Measurements from ENCODE around the gene ZFR. TPM values are rescaled to one million over a fixed set of nuclear protein-coding genes. Genes with fewer than 3 reads are reported as not detected.
"Not testable (repeated sequence)": the region's sequence is repeated elsewhere in the genome, so short reads cannot be mapped to it uniquely, and the experiment has no call there.

ZFR gene
- total RNA-seq, 1 experiment from 2014 or later = 104 TPM

DNA sequence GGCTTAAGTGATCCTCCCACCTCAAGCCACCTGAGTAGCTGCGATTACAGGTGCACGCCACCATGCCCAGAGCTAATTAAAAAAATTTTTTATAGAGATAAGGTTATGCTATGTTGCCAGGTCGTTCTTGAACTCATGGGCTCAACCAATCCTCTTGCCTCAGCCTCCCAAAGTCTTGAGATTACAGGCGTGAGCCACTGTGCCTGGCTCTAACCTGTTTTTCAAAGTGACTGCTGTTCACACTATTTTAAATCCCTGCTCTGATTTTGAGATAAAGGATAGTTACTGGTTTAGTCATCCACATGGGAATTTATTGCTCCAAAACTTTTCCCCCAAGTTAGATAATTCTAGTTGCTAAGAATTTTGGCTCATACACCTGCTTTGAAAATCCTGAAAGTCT is 83.6 kb downstream of the ZFR start:
- DNase-seq (ENCODE audit: low spot score) = no peak

DNA sequence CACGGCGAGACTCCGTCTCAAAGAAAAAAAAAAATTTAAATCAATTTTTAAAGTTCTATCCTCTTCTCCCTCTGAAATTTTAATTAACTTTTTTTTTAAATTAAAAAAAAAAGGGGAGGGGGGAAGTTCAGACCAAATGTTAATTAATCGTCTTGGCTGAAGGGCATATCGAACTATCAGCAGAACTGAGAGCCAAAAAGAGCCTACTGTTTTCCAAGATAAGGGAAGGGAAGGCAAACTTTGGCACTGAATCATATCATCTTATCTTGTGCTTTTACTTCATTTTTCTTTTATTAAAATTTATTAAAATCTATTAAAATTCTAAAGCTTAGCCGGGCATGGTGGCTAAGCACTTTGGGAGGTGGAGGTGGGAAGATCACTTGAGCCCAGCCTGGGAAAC is 85.9 kb downstream of the ZFR start:
- no peak for DNase-seq (ENCODE audit: low spot score)

- no peak for DNase-seq (ENCODE audit: low spot score)
Observed at GRCh38 chr5:32357658-32358057, 86.9 kb downstream of the ZFR start.

DNA sequence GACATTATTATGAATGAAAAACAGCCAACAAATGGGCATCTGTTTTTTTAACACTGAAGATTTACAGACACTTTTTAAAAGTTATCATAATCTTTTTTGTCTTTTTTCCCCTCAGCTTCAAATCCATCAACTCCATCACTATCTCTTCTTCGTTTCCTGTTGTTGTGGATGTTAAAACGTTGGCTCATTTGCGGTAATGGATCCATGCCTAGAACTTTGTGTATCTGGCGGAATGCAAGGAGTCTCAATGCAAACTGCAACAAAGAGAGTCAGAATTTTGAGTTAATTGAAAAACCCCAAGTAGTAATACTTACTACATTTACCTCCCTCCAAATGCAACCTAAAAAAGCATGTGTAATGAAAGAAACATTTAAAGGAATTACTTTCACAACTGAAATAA is 88.9 kb downstream of the ZFR start:
- DNase-seq (ENCODE audit: low spot score) = no peak

GRCh38 chr5:32353420-32353819 is 91.1 kb downstream of the ZFR start:
- no peak for DNase-seq (ENCODE audit: low spot score)

- no peak for DNase-seq (ENCODE audit: low spot score)
Observed at GRCh38 chr5:32352685-32353084, 91.9 kb downstream of the ZFR start.

DNA sequence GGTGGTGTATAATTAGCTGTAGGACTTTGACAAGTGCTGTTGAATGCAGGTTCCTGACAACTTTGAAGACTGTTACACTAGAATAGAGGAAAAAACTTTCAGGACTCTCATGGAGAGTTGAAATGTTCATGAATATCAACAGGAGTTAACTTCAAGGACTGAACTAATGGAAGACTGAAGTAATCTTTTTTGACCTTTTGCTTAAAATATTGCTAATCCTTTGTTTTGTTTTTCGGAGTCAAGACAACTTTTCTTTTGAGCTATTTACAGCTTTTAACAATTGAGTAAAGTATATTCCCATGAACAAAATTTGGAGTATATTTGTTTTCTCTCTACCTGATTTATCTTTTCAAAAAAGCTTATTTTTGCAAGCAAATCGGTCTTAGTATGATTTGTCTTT is 97.7 kb downstream of the ZFR start:
- DNase-seq (ENCODE audit: low spot score) = no peak

- no peak for DNase-seq (ENCODE audit: low spot score)
Observed at GRCh38 chr5:32343058-32343672, 101.4 kb downstream of the ZFR start.

DNA sequence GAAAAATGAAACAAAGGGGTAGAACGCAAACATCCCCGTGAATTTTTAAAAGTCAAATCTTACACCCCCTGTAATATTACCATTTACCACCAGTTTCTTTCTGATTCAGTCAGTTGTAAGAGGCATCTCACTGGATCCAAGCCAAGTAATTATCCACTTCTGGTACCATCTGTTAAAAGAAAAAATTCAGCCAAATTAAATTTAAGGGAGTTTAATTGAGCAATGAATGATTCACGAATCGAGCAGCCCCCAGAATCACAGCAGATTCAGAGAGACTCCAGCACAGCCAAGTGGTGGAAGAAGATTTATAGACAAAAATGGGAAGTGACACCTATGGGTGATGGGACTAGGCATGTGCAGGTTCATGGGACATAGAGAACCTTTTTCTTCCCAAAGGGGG is 101.9 kb downstream of the ZFR start:
- no peak for DNase-seq (ENCODE audit: low spot score)

GRCh38 chr5:32339878-32340277 is 104.7 kb downstream of the ZFR start:
- DNase-seq (ENCODE audit: low spot score) = no peak

- DNase-seq (ENCODE audit: low spot score) = peak; percentile 38
Observed at GRCh38 chr5:32339198-32339597, 105.3 kb downstream of the ZFR start.

DNA sequence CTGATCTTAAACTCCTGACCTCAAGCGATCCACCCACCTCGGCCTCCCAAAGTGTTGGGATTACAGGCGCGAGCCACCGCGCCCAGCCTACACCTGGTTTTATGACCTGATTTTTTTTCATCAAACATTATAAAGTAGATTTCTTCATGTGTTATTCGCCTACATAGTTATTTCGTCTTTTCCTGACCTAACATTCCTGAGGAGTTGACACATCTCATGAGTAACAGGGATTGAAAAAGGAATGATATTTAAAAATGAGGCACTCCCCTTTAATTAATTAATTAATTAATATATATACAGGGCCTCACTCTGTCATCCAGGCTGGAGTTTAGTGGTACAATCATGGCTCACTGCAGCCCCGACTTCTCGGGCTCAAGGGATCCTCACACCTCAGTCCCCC is 111.6 kb downstream of the ZFR start:
- DNase-seq (ENCODE audit: low spot score) = no peak

DNA sequence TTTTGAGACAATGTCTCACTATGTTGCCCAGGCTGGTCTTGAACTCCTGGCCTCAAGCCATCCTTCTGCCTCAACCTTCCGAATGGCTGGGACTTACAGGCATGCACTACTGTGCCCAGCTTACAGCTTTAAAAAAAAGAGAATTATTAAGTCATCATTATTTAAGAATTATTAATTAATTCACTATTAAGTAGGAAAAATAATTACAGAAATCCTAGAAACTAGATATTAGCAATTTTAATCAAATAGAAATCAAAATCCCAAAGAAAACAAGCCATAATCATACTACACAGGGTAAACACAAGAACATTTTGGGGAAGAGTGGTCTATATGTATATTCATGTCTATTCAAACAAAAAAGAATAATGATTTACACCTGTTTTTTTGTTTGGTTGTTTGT is 112.2 kb downstream of the ZFR start:
- DNase-seq (ENCODE audit: low spot score) = no peak

DNA sequence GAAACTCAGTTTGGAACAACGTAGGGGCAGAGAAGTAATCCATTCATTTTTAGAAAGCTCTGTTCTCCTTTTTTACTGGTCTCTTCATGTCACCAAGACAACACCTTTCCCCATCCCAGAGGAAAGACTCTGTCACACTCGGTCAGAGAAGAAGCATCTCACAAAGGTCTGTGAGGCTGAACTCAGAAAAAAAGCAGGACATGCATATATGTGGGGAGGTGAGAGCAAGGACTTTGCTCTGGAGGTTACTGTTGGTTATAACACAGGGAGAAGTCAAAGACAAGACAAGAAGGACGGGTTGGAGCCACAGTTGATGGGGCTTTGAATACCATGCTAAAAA is 112.6 kb downstream of the ZFR start:
- DNase-seq (ENCODE audit: low spot score) = no peak

DNA sequence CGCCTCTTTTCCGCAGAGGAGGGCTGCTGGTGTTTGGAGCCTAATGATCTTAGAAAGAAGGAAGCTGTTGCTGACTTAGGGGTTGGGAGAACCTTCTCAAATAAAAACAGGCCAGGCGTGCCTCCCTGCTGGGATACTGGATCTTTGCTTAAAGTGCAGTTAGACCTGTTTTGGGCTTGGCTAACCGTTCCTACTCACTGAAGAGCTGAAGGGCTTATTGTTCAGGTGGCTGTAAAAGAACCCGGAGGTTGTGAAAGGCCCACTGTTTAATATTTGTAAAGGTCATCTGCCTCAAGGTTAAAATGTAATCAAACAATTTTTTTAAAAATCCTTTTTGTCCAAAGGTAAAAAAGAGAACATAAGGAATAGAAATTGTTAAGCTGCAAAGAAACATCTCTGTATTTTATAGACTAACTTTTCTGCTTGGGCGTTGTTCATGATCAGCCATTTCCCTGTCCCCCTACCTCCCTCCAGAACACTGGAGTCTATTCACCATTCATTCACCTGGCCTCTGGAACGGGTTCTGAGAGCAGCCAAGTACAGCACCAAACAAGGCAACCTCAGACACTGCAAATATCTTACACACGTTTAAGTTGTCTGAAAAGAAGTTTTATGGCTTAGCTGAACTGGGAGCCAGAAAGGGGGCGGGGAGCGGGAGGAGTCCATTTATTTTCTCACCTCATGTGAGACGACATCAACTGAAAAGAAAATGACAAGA is 113.2 kb downstream of the ZFR start:
- no peak for DNase-seq (ENCODE audit: low spot score)

GRCh38 chr5:32330126-32330971 is 114.2 kb downstream of the ZFR start:
- no peak for DNase-seq (ENCODE audit: low spot score)

DNA sequence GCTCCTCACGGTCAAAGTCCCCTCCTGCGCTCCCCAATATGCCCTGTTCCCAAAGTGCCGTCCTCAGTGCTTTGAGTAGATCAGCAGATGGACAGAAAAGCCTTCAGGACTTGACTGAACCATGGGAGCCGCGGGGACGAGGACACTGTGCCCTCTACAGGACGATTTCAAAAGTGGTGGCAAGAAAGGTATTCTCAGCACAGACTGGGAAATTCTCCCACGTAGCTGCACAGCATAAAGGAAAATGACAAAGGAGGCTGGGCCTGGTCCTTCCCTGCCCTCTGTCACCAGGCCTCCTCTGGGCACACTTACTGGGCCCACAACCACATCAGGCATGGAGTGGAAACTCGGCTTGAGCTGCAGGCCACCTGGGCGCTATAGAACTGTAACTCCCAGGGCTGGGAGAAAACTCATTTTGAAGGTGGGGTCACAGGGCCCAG is 115.1 kb downstream of the ZFR start:
- DNase-seq (ENCODE audit: low spot score) = peak; percentile 30

GRCh38 chr5:32326216-32326772 is 118.2 kb downstream of the ZFR start:
- peak; percentile 59 for DNase-seq (ENCODE audit: low spot score)

GRCh38 chr5:32325616-32326015 is 118.9 kb downstream of the ZFR start:
- no peak for DNase-seq (ENCODE audit: low spot score)

DNA sequence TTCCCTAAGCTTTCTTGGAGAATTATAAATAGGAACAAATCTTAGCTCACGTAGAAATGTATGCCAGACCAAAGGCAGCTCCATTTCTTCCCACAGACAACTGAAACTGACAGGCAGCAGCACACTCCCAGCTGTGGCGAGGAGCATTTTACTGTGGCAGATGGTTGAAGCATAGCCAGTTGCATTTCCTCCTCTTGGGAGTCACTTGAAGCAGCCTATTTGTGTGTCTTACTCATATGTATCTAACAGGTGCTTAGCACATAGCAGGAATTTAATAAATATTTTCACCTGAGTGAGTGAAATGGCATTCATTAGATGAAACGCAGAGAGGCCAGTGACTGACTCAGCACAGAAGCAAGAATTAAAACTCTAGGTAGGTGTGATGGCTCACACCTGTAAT is 119.5 kb downstream of the ZFR start:
- DNase-seq (ENCODE audit: low spot score) = no peak

DNA sequence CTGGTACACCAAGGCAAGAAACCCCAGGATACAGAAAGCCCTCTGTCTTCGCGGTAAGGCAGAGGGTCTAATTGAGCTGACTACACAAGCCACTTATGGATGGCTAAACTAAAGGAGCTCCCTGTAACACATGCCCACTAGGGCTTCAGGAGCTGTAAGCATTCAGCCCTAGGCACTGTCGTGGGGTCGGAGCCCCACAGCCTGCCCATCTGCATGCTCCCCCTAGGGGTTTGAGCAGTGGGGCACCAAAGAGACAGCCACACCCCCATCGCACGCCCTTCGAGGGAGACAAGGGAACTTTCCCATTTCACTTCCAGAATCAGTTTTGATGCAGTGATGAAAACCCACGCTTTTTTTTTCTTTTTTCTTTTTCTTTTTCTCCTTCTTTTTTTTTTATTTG is 120.8 kb downstream of the ZFR start:
- DNase-seq (ENCODE audit: low spot score) = no peak

GRCh38 chr5:32322882-32323281 is 121.7 kb downstream of the ZFR start:
- DNase-seq (ENCODE audit: low spot score) = no peak

DNA sequence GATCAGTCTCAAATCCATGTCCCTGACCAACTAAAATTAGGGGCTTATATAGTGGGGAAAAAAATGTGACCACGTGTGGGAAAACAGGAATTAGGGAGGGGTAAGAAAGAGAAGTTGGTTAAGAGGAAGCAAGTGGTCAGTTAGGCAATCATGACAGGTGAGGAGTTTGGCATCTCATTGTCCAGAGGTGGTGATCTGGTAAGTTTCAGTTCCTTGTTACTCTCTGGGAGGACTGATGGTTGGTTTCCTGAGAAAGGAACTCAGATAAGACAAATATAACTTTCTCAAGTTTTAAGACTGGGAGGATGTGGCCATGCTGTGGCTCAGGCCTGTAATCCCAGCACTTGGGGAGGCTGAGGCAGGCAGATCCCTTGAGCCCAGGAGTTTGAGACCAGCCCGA is 122.8 kb downstream of the ZFR start:
- not testable (repeated sequence) for DNase-seq (ENCODE audit: low spot score)

Data from A172 (cell line).